ENCODE results near the gene CCDC18. TPM values are rescaled to one million over a fixed set of nuclear protein-coding genes. Genes with fewer than 3 reads are reported as not detected.

The CCDC18 gene
- total RNA-seq, 1 donor from 2014 or later = 16.9 TPM

DNA sequence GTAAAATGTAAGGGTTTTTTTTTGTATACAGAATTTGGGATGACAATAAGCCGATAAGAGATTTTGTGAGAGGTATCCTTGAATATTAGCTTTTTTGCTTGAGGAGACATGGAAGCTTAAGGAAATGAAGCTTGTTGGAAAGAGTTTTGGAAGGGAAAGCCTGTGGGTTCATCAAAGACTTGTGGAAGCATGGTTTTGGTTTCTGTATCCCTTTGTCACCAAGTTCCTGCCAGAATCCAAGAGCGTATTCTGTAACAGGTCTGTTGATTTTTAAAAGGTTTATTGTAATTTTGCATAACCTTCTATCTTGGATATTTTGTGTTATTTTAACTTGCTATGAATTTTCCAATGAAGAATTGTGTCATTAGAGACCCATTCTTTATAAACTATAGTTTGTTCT lies 38.4 kb upstream of the CCDC18 start:
- H3K27me3 ChIP-seq (ENCODE audit: control insufficient read depth, insufficient read depth, low read length) = no peaks in the 10 kb centered on the region
- no peaks in the 10 kb centered on the region for H3K36me3 ChIP-seq (ENCODE audit: control insufficient read depth, insufficient read depth, low read length)
- no peak overlapping the region for H3K4me3 ChIP-seq (ENCODE audit: low read depth, low read length)
- TF ChIP-seq, protein P1, sequence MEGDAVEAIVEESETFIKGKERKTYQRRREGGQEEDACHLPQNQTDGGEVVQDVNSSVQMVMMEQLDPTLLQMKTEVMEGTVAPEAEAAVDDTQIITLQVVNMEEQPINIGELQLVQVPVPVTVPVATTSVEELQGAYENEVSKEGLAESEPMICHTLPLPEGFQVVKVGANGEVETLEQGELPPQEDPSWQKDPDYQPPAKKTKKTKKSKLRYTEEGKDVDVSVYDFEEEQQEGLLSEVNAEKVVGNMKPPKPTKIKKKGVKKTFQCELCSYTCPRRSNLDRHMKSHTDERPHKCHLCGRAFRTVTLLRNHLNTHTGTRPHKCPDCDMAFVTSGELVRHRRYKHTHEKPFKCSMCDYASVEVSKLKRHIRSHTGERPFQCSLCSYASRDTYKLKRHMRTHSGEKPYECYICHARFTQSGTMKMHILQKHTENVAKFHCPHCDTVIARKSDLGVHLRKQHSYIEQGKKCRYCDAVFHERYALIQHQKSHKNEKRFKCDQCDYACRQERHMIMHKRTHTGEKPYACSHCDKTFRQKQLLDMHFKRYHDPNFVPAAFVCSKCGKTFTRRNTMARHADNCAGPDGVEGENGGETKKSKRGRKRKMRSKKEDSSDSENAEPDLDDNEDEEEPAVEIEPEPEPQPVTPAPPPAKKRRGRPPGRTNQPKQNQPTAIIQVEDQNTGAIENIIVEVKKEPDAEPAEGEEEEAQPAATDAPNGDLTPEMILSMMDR (IDR thresholded peaks at IDR 0.05; ENCODE audit: insufficient read depth, low read length, poor library complexity, severe bottlenecking) = no peak
- DNase-seq (ENCODE audit: low read depth) = no peak

DNA sequence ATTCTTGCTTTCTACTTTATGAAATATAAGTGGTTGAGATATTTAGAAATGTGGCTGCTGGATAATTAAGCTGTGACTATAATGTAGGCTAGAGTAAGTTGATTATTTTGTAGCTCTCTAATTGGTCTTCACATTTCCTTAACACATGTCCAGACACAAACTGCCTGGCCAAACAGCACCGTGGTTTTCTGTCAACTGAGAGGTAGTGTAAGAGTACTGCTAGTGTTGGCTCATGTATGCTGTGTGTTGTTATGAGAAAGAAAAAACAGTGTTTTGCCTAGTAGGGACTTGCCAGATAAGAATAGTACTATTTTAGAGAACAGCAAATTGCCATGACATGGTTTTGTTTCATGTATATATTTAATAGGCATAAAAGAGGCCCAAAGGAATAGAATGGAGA lies 37.4 kb upstream of the CCDC18 start:
- no peaks in the 10 kb centered on the region for H3K36me3 ChIP-seq (ENCODE audit: control insufficient read depth, insufficient read depth, low read length)
- H3K4me3 ChIP-seq (ENCODE audit: low read depth, low read length) = no peak overlapping the region
- TF ChIP-seq, protein P1 (IDR thresholded peaks at IDR 0.05; ENCODE audit: insufficient read depth, low read length, poor library complexity, severe bottlenecking) = no peak
- no peaks in the 10 kb centered on the region for H3K27me3 ChIP-seq (ENCODE audit: control insufficient read depth, insufficient read depth, low read length)
- DNase-seq (ENCODE audit: low read depth) = no peak

DNA sequence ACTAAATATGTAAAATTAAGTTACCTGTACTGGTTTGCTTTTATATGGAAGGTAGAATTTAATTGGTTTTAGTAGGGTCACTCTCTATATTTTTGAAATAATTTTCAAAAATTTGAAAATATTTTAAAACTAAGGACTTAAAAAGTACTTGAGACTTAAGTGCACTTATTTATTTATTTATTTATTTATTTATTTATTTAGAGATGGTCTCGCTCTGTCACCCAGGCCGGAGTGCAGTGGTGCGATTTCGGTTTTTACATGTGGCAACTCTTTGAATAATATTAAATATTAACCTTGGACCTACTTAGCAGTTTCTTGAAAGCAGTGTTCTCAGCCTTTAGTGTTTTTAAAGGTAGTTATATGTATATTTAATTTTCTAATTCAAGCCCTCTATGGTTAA lies 36.8 kb upstream of the CCDC18 start:
- DNase-seq (ENCODE audit: low read depth) = no peak
- no peaks in the 10 kb centered on the region for H3K27me3 ChIP-seq (ENCODE audit: control insufficient read depth, insufficient read depth, low read length)
- H3K36me3 ChIP-seq (ENCODE audit: control insufficient read depth, insufficient read depth, low read length) = no peaks in the 10 kb centered on the region

DNA sequence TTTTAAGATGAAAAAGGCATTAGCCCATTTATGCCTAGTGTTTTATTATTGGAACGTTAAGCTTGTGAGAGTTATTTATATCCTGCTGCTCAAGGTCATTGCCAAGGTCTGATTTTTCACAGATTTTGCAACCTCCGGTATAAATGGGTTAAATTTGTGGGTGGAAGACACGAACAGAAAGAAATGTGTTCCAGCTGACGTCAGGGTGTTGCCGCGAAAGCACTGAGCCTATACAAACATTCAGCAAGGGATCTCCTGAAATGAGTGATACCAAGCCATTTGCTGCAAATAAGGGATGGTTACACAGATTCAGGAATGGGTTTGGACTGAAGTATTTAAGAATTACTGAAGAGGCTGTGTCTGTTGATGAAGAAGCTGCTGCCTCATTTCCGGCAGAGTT lies 32.5 kb upstream of the CCDC18 start:
- TF ChIP-seq, protein P1 (IDR thresholded peaks at IDR 0.05; ENCODE audit: insufficient read depth, low read length, poor library complexity, severe bottlenecking) = no peak
- Histone ChIP-seq H3K4me3 (ENCODE audit: low read depth, low read length) (no peak overlapping the region), H3K36me3 (ENCODE audit: control insufficient read depth, insufficient read depth, low read length) (no peaks in the 10 kb centered on the region), H3K27me3 (ENCODE audit: control insufficient read depth, insufficient read depth, low read length) (no peaks in the 10 kb centered on the region)
- no peak for DNase-seq (ENCODE audit: low read depth)

More for the DNA sequence above, 36.8 kb upstream of the CCDC18 start:
- no peak overlapping the region for H3K4me3 ChIP-seq (ENCODE audit: low read depth, low read length)
- TF ChIP-seq, protein P1 (IDR thresholded peaks at IDR 0.05; ENCODE audit: insufficient read depth, low read length, poor library complexity, severe bottlenecking) = no peak

DNA sequence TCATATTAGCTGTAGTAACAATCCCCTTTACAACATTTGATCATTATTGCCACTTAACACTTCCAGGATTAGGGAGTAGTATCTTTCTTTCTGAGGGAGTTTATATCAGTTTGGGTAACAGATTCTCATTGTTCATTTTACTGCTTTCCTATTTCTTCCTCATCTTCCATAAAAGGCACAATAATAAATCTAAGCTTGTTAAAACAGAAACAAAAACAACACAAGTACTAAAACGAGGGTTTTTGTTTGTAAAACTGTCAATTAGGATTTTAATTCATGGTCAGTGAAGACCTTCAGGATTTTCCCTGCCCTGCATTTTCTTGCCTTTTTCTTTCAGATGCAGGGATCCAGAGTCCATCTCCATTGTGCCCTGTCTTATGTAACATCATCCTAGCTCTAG lies 29.8 kb upstream of the CCDC18 start:
- H3K36me3 ChIP-seq (ENCODE audit: control insufficient read depth, insufficient read depth, low read length) = no peaks in the 10 kb centered on the region
- H3K27me3 ChIP-seq (ENCODE audit: control insufficient read depth, insufficient read depth, low read length) = no peaks in the 10 kb centered on the region

DNA sequence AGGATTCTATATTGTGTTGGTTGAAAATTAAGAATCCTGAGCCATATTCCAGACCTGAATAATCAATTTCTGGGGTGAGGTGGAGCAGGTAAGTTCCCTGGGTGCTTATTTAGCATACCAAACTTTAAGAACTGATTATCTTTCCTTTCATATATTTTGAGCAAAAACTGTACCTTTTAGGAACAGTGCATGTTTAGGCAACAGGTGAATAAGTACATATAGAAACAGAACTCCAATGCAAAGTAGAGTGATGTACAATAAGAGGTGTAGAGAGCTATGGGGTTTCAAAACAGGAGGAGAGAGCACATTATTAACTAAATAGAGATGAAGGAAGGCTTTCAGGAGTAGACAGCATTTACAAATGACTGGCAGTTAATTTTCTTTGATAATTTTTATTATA lies 29.1 kb upstream of the CCDC18 start:
- no peak for DNase-seq (ENCODE audit: low read depth)
- TF ChIP-seq, protein P1 (IDR thresholded peaks at IDR 0.05; ENCODE audit: insufficient read depth, low read length, poor library complexity, severe bottlenecking) = no peak
- Histone ChIP-seq H3K36me3 (ENCODE audit: control insufficient read depth, insufficient read depth, low read length) (no peaks in the 10 kb centered on the region), H3K27me3 (ENCODE audit: control insufficient read depth, insufficient read depth, low read length) (no peaks in the 10 kb centered on the region), H3K4me3 (ENCODE audit: low read depth, low read length) (no peak overlapping the region)

More for the DNA sequence above, 29.8 kb upstream of the CCDC18 start:
- DNase-seq (ENCODE audit: low read depth) = no peak
- H3K4me3 ChIP-seq (ENCODE audit: low read depth, low read length) = no peak overlapping the region
- TF ChIP-seq, protein P1 (IDR thresholded peaks at IDR 0.05; ENCODE audit: insufficient read depth, low read length, poor library complexity, severe bottlenecking) = no peak
